ENCODE measurements around the gene KDM5B. TPM values are rescaled to one million over a fixed set of nuclear protein-coding genes. Genes with fewer than 3 reads are reported as not detected.
"Not testable (repeated sequence)": the region's sequence is repeated elsewhere in the genome, so short reads cannot be mapped to it uniquely, and the experiment has no call there.

KDM5B gene
- total and polyA plus RNA-seq, 5 donors from 2014 or later, result 13.7 to 77.7 (median 15.1) TPM

GRCh38 chr1:202798260-202798659 lies 10.0 kb downstream of the KDM5B start:
- no peak overlapping the region for H3K27ac ChIP-seq (ENCODE audit: insufficient read depth, low read length, poor library complexity, severe bottlenecking)
- no peak for DNase-seq
- Mint-ChIP-seq H3K9me3 (no peaks in the 10 kb centered on the region), H3K27me3 (no peaks in the 10 kb centered on the region), H3K27ac (peak overlapping the region in 1 of 3 donors; percentile 43), H3K36me3 (peaks cover 8% of the 10 kb centered on the region), H3K4me1 (peaks cover 28 to 66% (median 36%) of the 10 kb centered on the region in 4 donors), H3K4me3 (peak overlapping the region in 1 of 4 donors; percentile 32)
- no peak for ATAC-seq (ENCODE audit: low read depth in 2 of 2)
- no peaks in the 10 kb centered on the region for H3K36me3 ChIP-seq (ENCODE audit: control insufficient read depth, insufficient read depth, low read length)
- peaks cover 16% of the 10 kb centered on the region for H3K4me1 ChIP-seq (ENCODE audit: control insufficient read depth, insufficient read depth, low read length, poor library complexity, severe bottlenecking)
- H3K27me3 ChIP-seq (ENCODE audit: control insufficient read depth, insufficient read depth, low read length), result no peaks in the 10 kb centered on the region
- H3K9me3 ChIP-seq (ENCODE audit: control insufficient read depth in 2 of 2, low read length in 2 of 2), result no peaks in the 10 kb centered on the region
- no peak overlapping the region for H3K4me3 ChIP-seq (ENCODE audit: low read depth, low read length)

GRCh38 chr1:202796670-202797069 lies 11.6 kb downstream of the KDM5B start:
- ATAC-seq (ENCODE audit: low read depth in 2 of 2), result no peak
- Mint-ChIP-seq H3K27ac (peak overlapping the region in 2 of 3 donors; percentile 51 to 78), H3K36me3 (peaks cover 8% of the 10 kb centered on the region), H3K27me3 (no peaks in the 10 kb centered on the region), H3K9me3 (no peaks in the 10 kb centered on the region), H3K4me3 (no peak overlapping the region), H3K4me1 (peaks cover 27 to 57% (median 33%) of the 10 kb centered on the region in 4 donors)
- Histone ChIP-seq H3K4me1 (ENCODE audit: control insufficient read depth, insufficient read depth, low read length, poor library complexity, severe bottlenecking) (peaks cover 7% of the 10 kb centered on the region), H3K4me3 (ENCODE audit: low read depth, low read length) (no peak overlapping the region), H3K27me3 (ENCODE audit: control insufficient read depth, insufficient read depth, low read length) (no peaks in the 10 kb centered on the region), H3K9me3 (ENCODE audit: control insufficient read depth in 2 of 2, low read length in 2 of 2) (no peaks in the 10 kb centered on the region), H3K27ac (ENCODE audit: insufficient read depth, low read length, poor library complexity, severe bottlenecking) (no peak overlapping the region), H3K36me3 (ENCODE audit: control insufficient read depth, insufficient read depth, low read length) (no peaks in the 10 kb centered on the region)
- no peak for DNase-seq

GRCh38 chr1:202794931-202795330 lies 13.3 kb downstream of the KDM5B start:
- not testable (repeated sequence) for H3K9me3 Mint-ChIP-seq; H3K4me3 Mint-ChIP-seq; H3K27ac ChIP-seq (ENCODE audit: insufficient read depth, low read length, poor library complexity, severe bottlenecking); H3K27me3 Mint-ChIP-seq; H3K27ac Mint-ChIP-seq; H3K27me3 ChIP-seq (ENCODE audit: control insufficient read depth, insufficient read depth, low read length); H3K4me3 ChIP-seq (ENCODE audit: low read depth, low read length); DNase-seq; ATAC-seq (ENCODE audit: low read depth in 2 of 2); H3K36me3 Mint-ChIP-seq; H3K9me3 ChIP-seq (ENCODE audit: control insufficient read depth in 2 of 2, low read length in 2 of 2); H3K4me1 ChIP-seq (ENCODE audit: control insufficient read depth, insufficient read depth, low read length, poor library complexity, severe bottlenecking); H3K36me3 ChIP-seq (ENCODE audit: control insufficient read depth, insufficient read depth, low read length)
- H3K4me1 Mint-ChIP-seq, result peaks cover 27 to 53% (median 33%) of the 10 kb centered on the region in 4 donors

DNA sequence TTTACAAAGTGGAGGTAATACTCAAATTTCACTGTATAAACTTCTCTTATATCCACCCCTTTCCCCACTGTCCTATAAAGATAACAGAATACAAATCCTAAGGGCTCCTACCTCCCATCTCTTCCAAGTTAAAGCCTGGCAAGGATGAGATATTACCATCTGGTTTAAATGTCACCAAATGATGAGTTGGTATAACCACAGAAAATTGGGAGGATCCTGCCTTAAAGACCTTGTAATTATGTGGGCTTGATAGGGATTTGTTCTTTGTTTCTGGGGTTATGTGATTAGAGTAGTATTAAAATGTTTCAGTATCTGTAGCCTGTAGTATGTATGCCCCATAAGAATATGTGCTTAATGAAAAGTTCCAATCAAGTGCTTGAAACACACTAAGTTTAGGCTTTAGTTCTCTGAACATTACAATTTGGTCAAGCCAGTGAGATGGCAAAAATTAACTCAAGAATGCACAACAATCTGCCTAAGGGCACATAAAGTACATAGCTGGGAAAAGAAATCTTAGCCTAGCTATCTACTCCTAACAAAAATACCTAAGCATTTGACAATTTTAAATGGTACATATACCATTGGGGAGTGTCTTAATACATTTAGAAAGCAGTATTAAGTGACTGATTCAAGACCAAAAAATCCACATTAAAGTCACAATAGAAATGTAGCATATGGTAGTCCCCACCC lies 14.0 kb downstream of the KDM5B start:
- Mint-ChIP-seq H3K4me3 (no peak overlapping the region), H3K36me3 (no peaks in the 10 kb centered on the region), H3K4me1 (peaks cover 27 to 56% (median 33%) of the 10 kb centered on the region in 4 donors), H3K27ac (peak overlapping the region in 1 of 3 donors; percentile 44), H3K27me3 (no peaks in the 10 kb centered on the region), H3K9me3 (no peaks in the 10 kb centered on the region)
- no peak for ATAC-seq (ENCODE audit: low read depth in 2 of 2)
- no peaks in the 10 kb centered on the region for H3K9me3 ChIP-seq (ENCODE audit: control insufficient read depth in 2 of 2, low read length in 2 of 2)
- no peak overlapping the region for H3K27ac ChIP-seq (ENCODE audit: insufficient read depth, low read length, poor library complexity, severe bottlenecking)
- peaks cover 6% of the 10 kb centered on the region for H3K4me1 ChIP-seq (ENCODE audit: control insufficient read depth, insufficient read depth, low read length, poor library complexity, severe bottlenecking)
- H3K27me3 ChIP-seq (ENCODE audit: control insufficient read depth, insufficient read depth, low read length), result no peaks in the 10 kb centered on the region
- no peaks in the 10 kb centered on the region for H3K36me3 ChIP-seq (ENCODE audit: control insufficient read depth, insufficient read depth, low read length)
- DNase-seq, result no peak
- no peak overlapping the region for H3K4me3 ChIP-seq (ENCODE audit: low read depth, low read length)

GRCh38 chr1:202791077-202791747 lies 17.0 kb downstream of the KDM5B start:
- H3K4me3 Mint-ChIP-seq, result no peak overlapping the region
- H3K4me3 ChIP-seq (ENCODE audit: low read depth, low read length), result no peak overlapping the region
- H3K27ac ChIP-seq (ENCODE audit: insufficient read depth, low read length, poor library complexity, severe bottlenecking), result no peak overlapping the region
- H3K27me3 Mint-ChIP-seq, result no peaks in the 10 kb centered on the region
- ATAC-seq (ENCODE audit: low read depth in 2 of 2) (no peak), DNase-seq (no peak)
- peaks cover under 1% of the 10 kb centered on the region for H3K4me1 ChIP-seq (ENCODE audit: control insufficient read depth, insufficient read depth, low read length, poor library complexity, severe bottlenecking)
- H3K36me3 ChIP-seq (ENCODE audit: control insufficient read depth, insufficient read depth, low read length), result no peaks in the 10 kb centered on the region
- H3K36me3 Mint-ChIP-seq, result peaks cover 3% of the 10 kb centered on the region
- no peaks in the 10 kb centered on the region for H3K27me3 ChIP-seq (ENCODE audit: control insufficient read depth, insufficient read depth, low read length)
- H3K4me1 Mint-ChIP-seq, result peaks cover 32 to 49% (median 35%) of the 10 kb centered on the region in 4 donors
- no peak overlapping the region for H3K27ac Mint-ChIP-seq
- H3K9me3 Mint-ChIP-seq, result no peaks in the 10 kb centered on the region
- H3K9me3 ChIP-seq (ENCODE audit: control insufficient read depth in 2 of 2, low read length in 2 of 2), result no peaks in the 10 kb centered on the region

- H3K4me1 ChIP-seq (ENCODE audit: control insufficient read depth, insufficient read depth, low read length, poor library complexity, severe bottlenecking), result no peaks in the 10 kb centered on the region
- no peaks in the 10 kb centered on the region for H3K9me3 ChIP-seq (ENCODE audit: control insufficient read depth in 2 of 2, low read length in 2 of 2)
- DNase-seq (no peak), ATAC-seq (ENCODE audit: low read depth in 2 of 2) (no peak)
- no peak overlapping the region for H3K27ac ChIP-seq (ENCODE audit: insufficient read depth, low read length, poor library complexity, severe bottlenecking)
- Mint-ChIP-seq H3K36me3 (peaks cover 3% of the 10 kb centered on the region), H3K4me3 (no peak overlapping the region), H3K9me3 (no peaks in the 10 kb centered on the region), H3K4me1 (peaks cover 32 to 52% (median 35%) of the 10 kb centered on the region in 4 donors), H3K27ac (peak overlapping the region in 1 of 3 donors; percentile 67), H3K27me3 (no peaks in the 10 kb centered on the region)
- no peaks in the 10 kb centered on the region for H3K36me3 ChIP-seq (ENCODE audit: control insufficient read depth, insufficient read depth, low read length)
- H3K27me3 ChIP-seq (ENCODE audit: control insufficient read depth, insufficient read depth, low read length), result no peaks in the 10 kb centered on the region
- no peak overlapping the region for H3K4me3 ChIP-seq (ENCODE audit: low read depth, low read length)
These were observed 19.4 kb downstream of the KDM5B start for GRCh38 chr1:202788800-202789199.

DNA sequence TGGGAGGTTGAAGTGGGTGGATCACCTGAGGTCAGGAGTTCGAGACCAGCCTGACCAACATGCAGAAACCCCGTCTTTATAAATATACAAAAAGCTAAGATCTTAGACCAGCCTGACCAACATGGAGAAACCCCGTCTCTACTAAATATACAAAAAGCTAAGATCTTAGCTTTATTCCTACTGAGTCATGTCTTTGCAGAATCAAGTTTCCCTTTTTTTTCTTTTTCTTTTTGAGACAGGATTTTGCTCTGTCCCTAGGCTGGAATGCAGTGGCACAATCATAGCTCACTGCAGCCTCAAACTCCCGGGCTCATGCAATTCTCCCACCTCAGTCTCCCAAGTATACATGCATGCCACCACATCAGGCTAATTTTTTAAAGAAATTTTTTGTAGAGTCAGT lies 21.4 kb downstream of the KDM5B start:
- Mint-ChIP-seq H3K4me1 (peaks cover 20 to 57% (median 27%) of the 10 kb centered on the region in 4 donors), H3K4me3 (no peak overlapping the region), H3K27ac (no peak overlapping the region), H3K36me3 (peaks cover 3% of the 10 kb centered on the region), H3K9me3 (no peaks in the 10 kb centered on the region), H3K27me3 (no peaks in the 10 kb centered on the region)
- Histone ChIP-seq H3K27ac (ENCODE audit: insufficient read depth, low read length, poor library complexity, severe bottlenecking) (no peak overlapping the region), H3K4me1 (ENCODE audit: control insufficient read depth, insufficient read depth, low read length, poor library complexity, severe bottlenecking) (no peaks in the 10 kb centered on the region), H3K4me3 (ENCODE audit: low read depth, low read length) (no peak overlapping the region), H3K36me3 (ENCODE audit: control insufficient read depth, insufficient read depth, low read length) (no peaks in the 10 kb centered on the region), H3K9me3 (ENCODE audit: control insufficient read depth in 2 of 2, low read length in 2 of 2) (no peaks in the 10 kb centered on the region), H3K27me3 (ENCODE audit: control insufficient read depth, insufficient read depth, low read length) (no peaks in the 10 kb centered on the region)
- DNase-seq (no peak), ATAC-seq (ENCODE audit: low read depth in 2 of 2) (no peak)
